HepG2 (cell line): ENCODE results near the gene TRIM34. TPM values are rescaled to one million over a fixed set of nuclear protein-coding genes. Genes with fewer than 3 reads are reported as not detected.

ENCODE experiments used
- ATAC-seq: fragments of 200-7000 bp; cut with Tn5 transposase; 3 replicates; pipeline ENCODE4 v1.9.1; 2020; ENCODE audit warnings: mild to moderate bottlenecking, moderate library complexity
- BruUV-seq: library from RNA; stranded (reverse); fragments of 400-500 nt; replicated peaks from 2 replicates; lab custom pipeline; 2021; lab: Mats Ljungman, UMichigan
- CTCF ChIA-PET: fragments of 300-600 bp; formaldehyde crosslinking; extraction: SDS; loops from one replicate; lab custom pipeline; 2021; ENCODE audit warnings: low total read pairs, inconsistent platforms, low intra/inter-chr PET ratio; lab: Yijun Ruan, JAX
- POLR2A ChIA-PET: fragments of 350-600 bp; sonication (Branson Sonifier 250); formaldehyde crosslinking; loops from one replicate; lab custom pipeline; 2020; ENCODE audit warnings: antibody characterized with exemption, inconsistent platforms; lab: Yijun Ruan, JAX
- DNase-seq: peaks from one replicate; pipeline ENCODE4 v3.0.0-alpha.2; 2015; ENCODE audit warnings: low spot score
- FAIRE-seq: peaks from 3 replicates; lab custom pipeline; 2011; peaks lifted over from hg19 to GRCh38; lab: Jason Lieb, UNC
- H2AFZ ChIP-seq: one replicate; pipeline ENCODE4 v1.6.1; 2011; ENCODE audit warnings: low read length, inconsistent platforms
- H3K27ac ChIP-seq: fragments of 300-600 bp; 3 replicates; pipeline ENCODE4 v1.8.0; 2011; ENCODE audit warnings: mixed run types, mild to moderate bottlenecking, mixed read lengths, low read length, inconsistent platforms; ENCODE audit not compliant: insufficient read depth; ENCODE audit errors: extremely low read length
- H3K27me3 ChIP-seq, 2 experiments: fragments of 200-600 bp in 1 of 2; 2 replicates in 1 of 2; 3 replicates in 1 of 2; pipeline versions ENCODE4 v1.6.0 to v1.8.0; 2011; ENCODE audit warnings: low read length in 2 of 2, mild to moderate bottlenecking in 2 of 2, moderate library complexity in 2 of 2, inconsistent platforms in 1 of 2; ENCODE audit not compliant: insufficient read depth in 2 of 2, control insufficient read depth in 1 of 2
- H3K36me3 ChIP-seq, 2 experiments: fragments of 200-600 bp in 1 of 2; replicated peaks in 1 of 2; 2 replicates in 1 of 2; 3 replicates in 1 of 2; pipeline versions ENCODE4 v1.5.1 to v1.8.0; 2011; ENCODE audit warnings: low read length in 2 of 2, inconsistent platforms in 1 of 2; ENCODE audit not compliant: insufficient read depth in 2 of 2, control insufficient read depth in 1 of 2
- H3K4me1 ChIP-seq: 2 replicates; pipeline ENCODE4 v1.5.1; 2012; ENCODE audit warnings: low read length, inconsistent platforms; ENCODE audit not compliant: insufficient read depth
- H3K4me2 ChIP-seq: 2 replicates; pipeline ENCODE4 v1.6.0; 2011; ENCODE audit warnings: low read depth, low read length, inconsistent platforms
- H3K4me3 ChIP-seq, 3 experiments: fragments of 200-600 bp in 1 of 3; sonication (generic), shearing (Covaris generic) in 1 of 3; replicated peaks in 1 of 3; 2 replicates each; pipeline ENCODE4 v1.5.1; 2011 to 2016; ENCODE audit warnings: low read length in 3 of 3, inconsistent platforms in 2 of 3, low read depth in 2 of 3, mild to moderate bottlenecking in 2 of 3, control low read depth in 1 of 3, mixed read lengths in 1 of 3; ENCODE audit not compliant: insufficient read depth in 1 of 3
- H3K79me2 ChIP-seq: one replicate; pipeline ENCODE4 v1.6.1; 2011; ENCODE audit warnings: low read length, inconsistent platforms; ENCODE audit not compliant: insufficient read depth
- H3K9ac ChIP-seq: 2 replicates; pipeline ENCODE4 v1.6.0; 2011; ENCODE audit warnings: mild to moderate bottlenecking, low read depth, low read length, inconsistent platforms; ENCODE audit not compliant: insufficient read depth
- H3K9me3 ChIP-seq: 2 replicates; pipeline ENCODE4 v1.5.1; 2012; ENCODE audit warnings: mild to moderate bottlenecking, low read length
- H4K20me1 ChIP-seq: 2 replicates; pipeline ENCODE4 v1.6.0; 2011; ENCODE audit warnings: inconsistent platforms, mild to moderate bottlenecking, low read length, moderate library complexity; ENCODE audit not compliant: insufficient read depth
- ARID3A ChIP-seq: IDR thresholded peaks from 2 replicates; pipeline ENCODE4 v1.6.1; 2012; ENCODE audit warnings: low read depth, low read length, improper control_type of control experiment
- DNMT1 ChIP-seq: sonication (generic); formaldehyde crosslinking; IDR thresholded peaks from 2 replicates; pipeline ENCODE4 v1.5.1; 2020; ENCODE audit warnings: mild to moderate bottlenecking, missing genetic modification reagents
- HIVEP1 ChIP-seq: sonication (generic); formaldehyde crosslinking; IDR thresholded peaks from 2 replicates; pipeline ENCODE4 v1.4.0; 2020; ENCODE audit warnings: mild to moderate bottlenecking, missing genetic modification reagents
- HNRNPL ChIP-seq: fragments of 200-400 bp; formaldehyde crosslinking; IDR thresholded peaks from 2 replicates; pipeline ENCODE4 v1.6.1; 2017; ENCODE audit warnings: mild to moderate bottlenecking, low read depth, low read length
- IRF9 ChIP-seq: sonication (generic); formaldehyde crosslinking; IDR thresholded peaks from 2 replicates; pipeline ENCODE4 v1.8.0; 2022; ENCODE audit warnings: missing genetic modification reagents, mild to moderate bottlenecking, borderline replicate concordance
- JUN ChIP-seq: sonication (generic); formaldehyde crosslinking; IDR thresholded peaks from 2 replicates; pipeline ENCODE4 v1.4.0; 2020; ENCODE audit warnings: mild to moderate bottlenecking, missing genetic modification reagents
- PTBP1 ChIP-seq: fragments of 200-400 bp; formaldehyde crosslinking; IDR thresholded peaks from 2 replicates; pipeline ENCODE4 v1.6.1; 2018; ENCODE audit warnings: low read length, low read depth; ENCODE audit not compliant: poor library complexity, severe bottlenecking
- U2AF1 ChIP-seq: fragments of 200-400 bp; formaldehyde crosslinking; optimal IDR thresholded peaks from 2 replicates; pipeline ENCODE3; 2017; ENCODE audit warnings: mild to moderate bottlenecking, low read depth, low read length
- ZNF761 ChIP-seq: sonication (generic); formaldehyde crosslinking; conservative IDR thresholded peaks from 2 replicates; pipeline ENCODE4 v1.4.0; 2020; ENCODE audit warnings: mild to moderate bottlenecking, missing genetic modification reagents
- ZSCAN30 ChIP-seq: sonication (generic); formaldehyde crosslinking; IDR thresholded peaks from 2 replicates; pipeline ENCODE4 v1.5.0; 2020; ENCODE audit warnings: mild to moderate bottlenecking, missing genetic modification reagents
- WGBS: methylation state at CpG from one replicate; pipeline ENCODE4 v1.1.6; 2017; ENCODE audit warnings: low lambda C conversion rate; 5-methylcytosine and 5-hydroxymethylcytosine counted together
- in situ Hi-C: cut with HindIII; loops from 2 replicates; pipeline ENCODE4 v1.10.0; 2017; ENCODE audit warnings: low pct_unique_long_range_greater_than_20kb; ENCODE audit not compliant: extremely low pct_ligation_motif_present
- intact Hi-C: fragments of 100-400 bp; cut with micrococcal nuclease; formaldehyde crosslinking; loops from one replicate; pipeline ENCODE4 v1.10.0; 2022; ENCODE audit not compliant: unreplicated experiment
- polyA plus RNA-seq, 8 experiments: library from polyadenylated mRNA; depleted of rRNA in 3 of 8; stranded (reverse) in 7 of 8; unstranded in 1 of 8; fragments of >200 nt; fragmentation: Illumina TruSeq in 4 of 8; extraction: Trizol in 4 of 8; gene quantifications; 2 replicates each; pipeline versions ENCODE4 v1.2.1 to v1.2.3, GENCODE V29; 2011 to 2016; ENCODE audit warnings: low read depth in 4 of 8, missing spikeins in 1 of 8, mixed read lengths in 1 of 8; ENCODE audit not compliant: insufficient read depth in 1 of 8
- total RNA-seq, 5 experiments: library from RNA; depleted of rRNA; stranded (reverse); fragments of >200 nt; fragmentation: Illumina TruSeq; extraction: Trizol; gene quantifications; 2 replicates each; pipeline ENCODE4 v1.2.3, GENCODE V29; 2016; ENCODE audit warnings: low read depth in 1 of 5

Gene TRIM34
- total and polyA plus RNA-seq, 2 of the 13 experiments (the other 11 are each of a cell fraction or from before 2014, with no cell fraction given): 0.13 to 0.42 TPM

- H3K4me1 ChIP-seq: no peaks in the 10 kb centered on the region
- no peak for DNase-seq
- ChIA-PET CTCF (no interaction called here), POLR2A (no interaction called here)
- H3K9me3 ChIP-seq: no peaks in the 10 kb centered on the region
- FAIRE-seq: no peak
- no peak overlapping the region for H3K27ac ChIP-seq
- in situ Hi-C loops: no loop called here
- no peak overlapping the region for H3K4me2 ChIP-seq
- H3K36me3 ChIP-seq: peaks cover 1 to 8% of the 10 kb centered on the region in 2 experiments; a peak in 3 of 5 replicates
- ATAC-seq: no peak
- H3K9ac ChIP-seq: no peak overlapping the region
- H4K20me1 ChIP-seq: no peaks in the 10 kb centered on the region
- WGBS: 98% methylated on average over 4 of the region's 4 CpGs
- no peaks in the 10 kb centered on the region for H3K27me3 ChIP-seq
- TF ChIP-seq IRF9 (CRISPR knock-in tag) (no peak), ZNF761 (CRISPR knock-in tag) (no peak), ZSCAN30 (CRISPR knock-in tag) (no peak), HIVEP1 (no peak), U2AF1 (no peak), HNRNPL (no peak), ARID3A (no peak), JUN (no peak), DNMT1 (no peak), PTBP1 (no peak)
- intact Hi-C loops: no loop called here
- no peak overlapping the region for H2AFZ ChIP-seq
- H3K4me3 ChIP-seq: no peak overlapping the region
- H3K79me2 ChIP-seq: no peaks in the 10 kb centered on the region
- no TSS peak for BruUV-seq
Observed at GRCh38 chr11:5674391-5674790, 49.6 kb downstream of the TRIM34 start.
